Endometrium (tissue), 2 donors: Measurements from ENCODE around the gene HOXC9.

Experiments
- FAIRE-seq: peaks from 2 replicates; lab custom pipeline; 2012; peaks lifted over from hg19 to GRCh38; lab: Jason Lieb, UNC
- donor health status: control.
- donor health status: control.

Gene HOXC9

DNA sequence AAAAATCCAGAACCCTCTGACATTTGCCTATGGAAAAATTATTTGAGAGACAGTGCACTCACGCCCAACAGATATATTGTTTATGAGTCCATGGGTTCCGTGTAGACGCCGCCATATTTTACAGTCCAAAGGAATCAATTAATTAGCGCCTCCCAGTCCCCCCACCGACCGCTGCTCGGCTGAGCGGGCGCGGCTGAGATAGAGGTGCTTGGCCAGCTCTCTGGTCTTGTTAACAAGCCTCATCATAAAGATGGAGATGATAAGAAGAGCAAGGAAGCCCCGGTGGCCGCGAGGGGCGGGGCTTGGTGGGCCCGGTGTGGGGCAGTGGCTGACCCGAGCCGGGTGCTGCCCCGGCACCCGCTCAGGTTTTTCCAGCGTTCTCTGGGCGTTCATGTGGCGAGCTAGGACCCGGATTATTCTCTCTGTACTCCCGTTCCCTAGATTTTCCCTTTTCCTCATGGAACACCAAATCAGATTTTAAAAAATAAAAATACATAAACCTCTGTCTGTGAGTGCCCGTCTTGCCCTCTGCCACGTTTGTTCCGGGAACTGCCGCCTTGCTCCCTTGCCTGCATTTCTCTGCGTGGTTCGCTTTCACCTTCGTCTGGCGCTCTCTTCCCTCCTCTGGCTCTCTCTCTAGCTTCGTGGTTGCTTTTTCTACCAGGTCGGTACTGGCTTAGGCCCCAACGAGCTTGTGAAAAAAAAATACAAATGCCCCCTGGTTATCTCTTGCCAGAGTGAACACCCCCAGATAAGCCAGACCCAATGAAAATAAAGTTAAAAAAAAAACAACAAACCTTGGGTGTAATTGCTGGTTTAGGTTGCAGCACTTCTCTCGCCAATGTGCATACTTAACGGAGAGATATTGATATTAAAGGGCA, 36.3 kb upstream of the HOXC9 start:
- FAIRE-seq, result no peak

DNA sequence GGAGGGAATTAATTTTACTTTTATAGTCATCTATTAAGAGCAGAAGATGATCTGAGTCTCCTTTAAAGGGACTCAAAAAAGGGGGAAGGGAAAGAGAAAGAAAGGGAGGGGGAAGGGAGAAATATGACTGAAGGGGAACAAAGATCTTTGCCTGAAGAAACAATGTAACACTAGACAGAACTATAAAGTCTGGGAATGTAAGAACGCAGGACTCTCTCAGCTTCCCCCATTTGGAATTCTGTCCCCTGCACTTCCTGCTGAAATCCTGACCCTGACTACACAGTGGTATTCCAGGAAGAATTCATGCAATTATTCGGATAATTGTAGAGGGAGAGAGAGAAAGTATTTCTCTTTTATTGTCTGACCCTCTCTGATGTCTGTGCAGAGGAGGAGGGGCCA, 35.6 kb upstream of the HOXC9 start:
- no peak for FAIRE-seq

DNA sequence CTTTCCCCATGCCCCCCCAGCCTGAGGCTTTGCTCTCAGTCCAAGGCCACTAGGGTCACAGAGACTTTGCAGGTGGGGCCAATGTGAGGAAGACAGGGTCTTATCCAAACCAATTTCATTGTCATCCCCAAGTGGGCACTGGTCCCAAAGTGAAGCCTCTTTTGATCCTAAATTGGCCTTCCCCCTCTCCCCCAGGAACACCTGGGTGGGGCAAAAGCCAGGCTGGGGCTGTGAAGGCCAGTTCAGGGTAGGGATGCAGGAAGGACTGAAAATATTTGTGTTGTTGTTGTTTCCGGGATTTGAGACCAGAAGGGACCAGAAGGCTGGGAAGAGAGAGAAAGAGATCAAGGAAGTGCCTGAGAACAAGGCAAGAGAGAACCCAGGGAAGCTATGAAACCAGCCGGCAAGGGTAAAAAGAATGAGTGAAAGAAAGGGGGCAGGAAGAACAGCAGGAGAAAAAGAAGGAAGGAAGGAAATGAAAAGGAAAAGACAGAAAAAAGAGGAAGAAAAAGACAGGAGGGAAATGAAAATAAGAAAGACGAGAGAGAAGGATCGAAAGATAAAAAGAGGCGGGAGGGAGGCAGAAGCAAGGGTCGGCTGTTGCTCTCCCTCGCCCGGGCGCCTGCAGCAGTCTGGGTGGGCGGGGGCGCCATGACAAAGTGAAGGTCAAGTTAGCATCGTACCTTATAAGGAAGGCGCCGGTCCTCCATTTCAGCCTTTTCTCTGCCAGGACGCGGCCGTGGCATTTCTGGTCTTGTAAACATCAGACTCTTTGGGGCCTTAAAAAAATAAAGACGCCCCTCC, 34.5 kb upstream of the HOXC9 start:
- FAIRE-seq, result no peak

DNA sequence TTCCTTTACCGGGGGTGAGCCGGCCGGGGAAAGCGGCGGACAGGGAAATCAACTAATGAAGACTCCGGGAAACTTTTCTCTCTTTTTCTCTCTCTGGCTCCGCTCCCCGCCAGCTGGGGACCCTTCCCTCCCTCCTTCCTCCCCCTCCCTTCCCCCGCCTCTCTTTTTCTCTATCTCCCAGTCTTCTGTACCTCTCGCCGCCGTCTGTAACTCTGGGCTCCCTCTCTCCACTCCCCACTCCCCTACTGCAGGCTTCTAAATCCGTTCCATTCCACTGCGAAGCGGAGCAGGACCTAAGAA, 33.9 kb upstream of the HOXC9 start:
- no peak for FAIRE-seq

DNA sequence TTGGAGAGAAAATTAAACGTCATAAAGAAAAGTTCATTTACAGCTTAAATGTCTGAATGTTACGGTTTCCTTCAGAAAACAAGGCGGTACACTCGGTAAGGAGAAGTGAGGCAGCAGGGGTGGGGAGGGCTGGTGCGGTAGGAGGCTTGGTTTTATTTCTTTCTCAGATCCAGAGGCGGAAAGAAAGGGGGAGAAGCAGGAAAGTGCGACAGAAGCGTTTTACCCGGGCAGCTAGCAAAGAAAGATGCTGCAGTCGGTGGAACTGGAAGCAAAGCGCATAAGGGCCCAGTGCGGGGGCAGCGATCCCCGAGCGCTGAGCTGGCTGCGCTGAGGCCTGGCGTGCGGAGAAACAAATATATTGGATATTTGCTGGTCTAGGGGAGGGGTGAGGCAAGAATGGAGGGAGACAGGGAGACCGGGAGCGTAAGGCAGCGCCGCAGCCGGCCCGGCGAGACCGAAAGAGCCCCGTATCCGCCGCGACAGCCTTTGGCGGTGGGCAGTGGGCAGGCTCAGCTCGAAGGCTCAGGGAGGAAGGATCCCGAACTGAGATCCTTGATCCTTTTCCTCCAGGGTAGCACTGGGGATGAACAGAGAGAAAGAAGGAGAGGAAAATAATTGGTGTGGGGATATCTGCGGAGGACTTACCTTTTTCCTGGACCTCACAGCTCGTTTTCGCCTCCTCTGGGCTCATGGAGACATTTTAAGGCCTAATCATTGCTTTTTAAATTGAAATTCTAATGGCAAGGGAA, 33.4 kb upstream of the HOXC9 start:
- no peak for FAIRE-seq

DNA sequence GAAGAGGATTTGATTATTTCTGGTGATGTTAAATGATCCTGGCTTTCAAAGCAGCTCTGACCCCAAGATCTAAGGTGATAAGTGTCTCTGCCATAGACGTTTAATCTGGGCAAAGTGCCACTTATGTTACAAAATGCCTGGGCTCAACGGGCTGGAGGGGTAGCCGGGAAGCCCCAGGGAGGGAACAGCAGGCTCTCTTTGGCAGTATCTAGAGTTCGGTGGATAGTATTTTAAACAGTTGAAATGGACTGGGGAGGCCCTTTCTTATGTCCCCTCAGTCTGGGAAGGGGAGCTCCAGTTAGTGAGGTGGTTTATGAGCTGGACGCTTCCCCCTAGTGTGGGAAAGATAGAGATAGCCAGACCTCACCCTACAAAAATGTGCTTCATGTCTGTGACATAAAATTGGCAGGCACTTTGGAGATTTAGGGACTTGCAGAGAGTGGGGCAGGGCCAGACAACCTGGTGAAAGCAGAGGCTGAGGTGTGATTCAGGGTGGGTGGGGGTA, 32.5 kb upstream of the HOXC9 start:
- FAIRE-seq, result no peak

DNA sequence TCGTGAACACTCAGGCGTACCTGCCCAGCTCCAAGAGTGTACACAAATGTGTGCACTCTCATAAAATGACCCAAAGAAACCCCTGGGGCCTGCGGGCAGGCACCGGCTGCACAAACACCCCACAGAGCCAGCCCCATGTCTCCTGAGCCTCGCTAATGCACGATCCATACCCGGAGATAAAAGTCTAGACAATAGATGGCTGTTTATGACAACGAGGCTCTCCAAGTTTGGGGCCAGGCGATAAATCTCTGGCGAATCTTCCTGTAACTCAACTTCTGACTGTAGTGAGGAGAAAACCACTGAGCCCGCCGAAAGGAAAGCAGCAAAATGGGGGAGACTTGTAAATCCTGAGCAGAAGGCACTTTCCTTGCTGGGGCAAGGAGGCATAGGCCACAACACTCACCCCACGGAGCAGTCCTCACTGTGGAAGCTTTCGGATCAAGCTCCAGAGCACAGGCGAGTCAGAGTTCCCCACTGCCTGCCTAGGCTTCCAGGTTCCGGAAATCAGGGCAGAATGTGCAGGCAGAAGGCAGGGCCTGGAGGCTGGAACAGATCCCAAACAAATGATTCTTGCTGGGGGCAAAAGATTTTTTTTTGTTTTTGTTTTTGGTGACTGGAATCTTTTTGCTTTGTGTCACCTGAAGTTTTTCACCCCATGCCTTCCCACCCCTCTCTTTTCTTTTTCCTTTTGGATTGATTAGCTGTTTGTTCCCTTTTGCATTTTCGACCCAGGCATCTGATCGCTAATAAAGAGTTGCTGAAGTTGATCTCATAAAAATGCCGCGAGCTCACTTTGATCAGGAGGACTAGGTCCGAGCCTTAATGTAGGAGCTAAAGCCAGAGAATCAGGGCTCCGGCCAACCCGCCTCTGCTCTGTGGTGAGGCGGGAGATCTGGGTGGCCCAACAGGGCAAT, 31.5 kb upstream of the HOXC9 start:
- no peak for FAIRE-seq

DNA sequence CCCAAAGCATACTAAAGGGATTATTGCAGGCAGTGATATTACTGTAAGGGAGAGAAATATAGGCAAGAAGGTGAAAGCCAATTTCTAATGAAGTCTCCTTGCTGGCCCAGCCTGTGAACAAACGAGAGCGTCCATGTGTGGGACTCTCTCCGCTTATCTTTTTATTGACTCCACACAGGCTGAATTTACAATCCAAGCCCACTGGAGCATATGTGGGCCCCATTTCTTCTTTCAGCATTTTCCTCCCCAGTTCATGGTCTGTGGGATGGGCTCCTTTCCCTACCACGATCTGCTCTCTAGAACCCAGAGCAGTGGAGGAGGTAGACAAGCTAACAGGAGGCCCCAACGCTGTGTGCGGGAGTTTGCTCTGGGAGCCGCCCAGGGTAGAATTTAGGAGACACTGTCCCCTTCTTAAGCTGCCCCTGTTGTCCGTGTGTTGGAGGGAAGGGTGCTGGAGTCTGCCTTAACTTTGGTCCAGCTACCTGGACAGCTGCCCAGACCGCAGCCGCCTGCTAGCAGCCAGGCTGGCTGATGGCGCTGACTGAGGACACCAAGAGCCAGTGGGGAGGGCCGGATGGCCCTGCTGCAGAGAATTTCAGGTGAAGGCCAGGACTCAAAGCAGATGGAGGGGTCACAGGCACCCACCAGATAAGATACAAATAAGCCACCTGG, 30.2 kb upstream of the HOXC9 start:
- no peak for FAIRE-seq

DNA sequence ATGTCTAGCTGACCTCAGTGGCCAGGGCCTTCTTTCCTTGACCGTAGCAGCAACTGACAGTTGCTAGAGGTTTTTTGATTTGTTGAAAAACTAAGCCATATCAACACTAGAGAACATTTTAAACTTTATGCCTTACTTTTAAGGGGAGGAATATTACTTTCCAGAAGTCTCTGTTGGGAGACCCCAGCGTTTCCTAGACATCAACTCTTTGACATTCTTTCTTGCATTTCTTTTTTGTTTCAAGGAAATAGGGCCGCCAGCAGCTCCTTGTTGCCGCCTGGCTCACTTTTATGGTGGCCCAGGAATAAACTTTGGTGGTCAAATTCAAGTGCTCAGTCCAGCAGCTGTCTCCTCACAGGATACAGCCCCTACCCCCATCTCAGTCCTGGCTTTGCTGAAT, 29.5 kb upstream of the HOXC9 start:
- no peak for FAIRE-seq

DNA sequence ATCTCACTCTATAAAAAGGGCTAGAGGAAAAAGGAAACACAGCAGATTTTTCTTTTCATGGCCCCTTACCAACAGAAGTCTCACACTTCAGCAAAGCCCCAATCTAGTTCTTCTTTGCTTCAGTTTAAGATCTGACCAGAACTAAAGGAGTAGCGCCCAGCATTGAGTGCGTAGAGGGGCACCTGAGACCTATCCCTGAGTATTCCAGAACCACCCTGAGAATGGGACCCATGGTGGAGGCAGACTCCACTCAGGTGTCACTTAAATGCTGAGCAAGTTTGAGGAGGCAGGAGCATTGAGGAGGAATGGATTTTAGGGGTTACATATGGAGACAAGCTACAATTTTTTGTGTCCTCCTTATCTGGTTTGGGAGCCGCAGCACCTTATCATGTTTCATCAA, 28.8 kb upstream of the HOXC9 start:
- FAIRE-seq, result no peak

DNA sequence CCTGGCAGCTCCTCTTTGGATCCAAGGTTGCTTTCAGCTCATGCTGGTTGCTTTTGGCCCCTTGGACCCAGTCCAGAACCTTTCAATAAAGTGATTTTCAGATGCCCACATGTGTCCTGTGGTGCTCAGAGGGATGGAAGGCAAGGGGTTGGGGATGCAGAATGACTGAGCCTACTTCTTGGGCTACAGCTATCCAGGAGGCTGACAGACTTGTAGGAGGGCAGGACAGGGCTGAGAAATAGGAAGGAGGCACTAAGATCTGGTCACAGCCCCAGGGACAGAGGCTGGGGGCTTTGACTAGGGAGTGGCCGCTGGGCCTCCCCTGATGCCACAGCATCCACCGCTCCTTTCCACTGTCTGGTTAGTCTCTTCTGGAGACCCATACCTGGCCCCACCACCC, 28.3 kb upstream of the HOXC9 start:
- no peak for FAIRE-seq

DNA sequence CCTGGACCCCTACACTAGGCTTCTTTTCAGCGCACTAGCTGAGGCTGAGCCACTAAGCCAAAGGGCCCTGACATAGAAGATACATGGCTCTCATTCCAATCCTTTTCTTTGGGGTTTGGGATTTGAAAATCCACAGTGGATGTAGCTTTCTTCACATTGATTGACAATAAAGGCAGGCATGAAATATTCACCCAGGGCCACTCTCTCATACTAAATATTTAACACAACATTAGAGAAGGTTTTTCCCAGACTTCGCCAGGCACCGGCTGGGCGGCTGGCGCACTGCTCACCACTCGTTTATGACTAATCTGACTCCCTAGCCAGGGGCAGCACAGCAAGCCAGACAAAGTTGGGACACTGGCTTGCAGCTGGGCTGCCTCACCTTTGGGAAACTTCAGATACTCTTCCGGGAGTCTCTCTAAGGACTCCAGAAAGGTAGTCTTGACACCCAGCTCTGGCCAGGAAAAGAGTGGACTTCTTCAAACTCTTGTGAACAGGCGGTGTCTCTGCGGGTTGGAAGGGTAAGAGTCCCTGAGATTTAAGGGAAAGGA, 27.7 kb upstream of the HOXC9 start:
- FAIRE-seq, result no peak

DNA sequence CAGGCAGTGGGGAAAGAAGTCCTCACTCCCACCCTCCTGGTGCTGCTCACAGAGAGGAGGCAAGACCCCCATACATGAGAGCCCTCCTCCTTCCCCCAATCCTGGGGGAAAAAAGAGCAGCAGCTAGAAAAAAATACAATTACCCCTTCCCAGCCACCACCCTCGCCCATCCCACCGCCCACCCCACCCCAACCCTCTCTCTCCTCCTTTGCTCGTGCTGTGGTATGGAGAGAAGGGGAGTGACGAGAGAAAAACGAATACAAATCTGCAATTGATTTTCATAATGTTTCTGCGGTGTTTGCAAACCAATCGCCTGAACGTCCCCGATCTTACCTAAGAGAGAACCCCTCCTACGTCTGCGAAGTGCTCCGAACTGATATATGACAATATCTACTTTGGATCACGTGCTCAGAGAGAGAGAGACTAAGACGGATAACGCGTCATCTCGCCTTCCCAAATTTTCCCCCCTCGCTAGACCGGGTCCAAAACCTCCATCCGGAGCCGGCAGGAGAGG, 27.2 kb upstream of the HOXC9 start, which contains the start of gene HOXC11:
Gene HOXC11, plus strand, starts transcription at position 405 of the 514 bp plus-strand sequence. CDS start 116 bp downstream, outside the sequence.
- no peak for FAIRE-seq

DNA sequence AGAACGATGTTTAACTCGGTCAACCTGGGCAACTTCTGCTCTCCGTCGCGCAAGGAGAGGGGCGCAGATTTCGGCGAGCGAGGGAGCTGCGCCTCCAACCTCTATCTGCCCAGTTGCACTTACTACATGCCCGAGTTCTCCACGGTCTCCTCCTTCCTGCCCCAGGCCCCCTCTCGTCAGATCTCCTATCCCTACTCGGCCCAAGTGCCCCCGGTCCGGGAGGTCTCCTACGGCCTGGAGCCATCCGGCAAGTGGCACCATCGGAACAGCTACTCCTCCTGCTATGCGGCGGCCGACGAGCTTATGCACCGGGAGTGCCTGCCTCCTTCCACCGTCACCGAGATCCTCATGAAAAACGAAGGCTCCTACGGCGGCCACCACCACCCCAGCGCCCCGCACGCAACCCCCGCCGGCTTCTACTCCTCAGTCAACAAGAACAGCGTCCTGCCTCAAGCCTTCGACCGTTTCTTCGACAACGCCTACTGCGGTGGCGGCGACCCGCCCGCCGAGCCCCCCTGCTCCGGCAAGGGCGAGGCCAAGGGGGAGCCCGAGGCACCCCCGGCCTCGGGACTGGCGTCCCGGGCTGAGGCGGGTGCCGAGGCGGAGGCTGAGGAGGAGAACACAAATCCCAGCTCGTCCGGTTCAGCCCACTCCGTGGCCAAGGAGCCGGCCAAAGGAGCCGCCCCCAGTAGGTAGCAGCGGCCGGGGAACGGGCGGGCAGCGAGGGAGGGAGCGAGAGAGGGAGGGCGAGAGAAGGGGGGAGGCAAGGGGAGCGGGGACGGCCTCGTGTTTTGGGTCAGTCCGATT, 26.5 kb upstream of the HOXC9 start:
- no peak for FAIRE-seq

DNA sequence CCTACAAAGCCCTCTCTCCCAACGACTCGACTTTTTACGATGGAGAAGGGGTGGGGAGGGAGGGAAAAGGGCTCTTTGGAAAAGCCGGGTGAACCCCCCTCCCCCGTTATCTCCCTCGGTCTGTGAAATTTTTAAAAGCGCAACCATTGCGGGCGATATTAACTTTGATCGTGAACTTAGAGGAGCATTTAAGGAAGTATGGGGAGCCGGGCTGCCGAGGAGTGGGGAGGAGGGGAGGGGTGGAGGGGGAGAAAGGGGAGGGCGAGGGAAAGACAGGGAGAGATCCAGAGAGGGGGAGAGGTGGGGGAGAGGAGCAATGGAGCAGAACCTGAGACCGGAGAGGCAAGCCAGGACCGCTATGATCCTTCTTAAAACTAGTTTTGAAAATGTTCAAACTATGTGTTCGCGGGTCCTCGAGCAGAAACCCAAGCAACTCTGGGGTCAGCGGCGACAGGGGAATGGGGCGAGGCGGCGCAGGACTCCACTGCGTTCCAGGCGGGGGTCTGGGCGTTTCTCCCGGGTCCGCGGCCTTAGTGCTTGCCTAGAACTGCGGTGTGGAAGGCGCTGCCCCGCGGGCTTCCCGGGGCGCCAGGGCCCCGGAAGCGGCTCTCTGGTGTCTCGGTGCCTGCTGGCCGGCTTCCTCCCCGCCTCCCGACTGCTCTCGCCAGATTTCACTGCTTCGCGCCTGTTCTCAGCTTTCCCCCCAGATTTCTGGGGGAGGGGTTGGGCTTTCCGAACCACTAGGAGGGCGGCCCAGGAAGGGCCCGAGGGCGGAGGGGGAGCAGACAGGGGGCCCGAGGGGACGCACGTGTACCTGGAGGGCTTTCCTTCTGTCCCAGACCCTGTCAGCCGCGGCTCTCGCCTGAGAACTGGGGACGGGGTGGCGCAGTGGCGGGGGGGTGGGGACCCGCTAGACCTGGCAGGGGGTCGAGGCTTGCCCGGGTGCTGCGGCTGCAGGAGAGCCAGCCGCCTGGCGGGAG, 25.6 kb upstream of the HOXC9 start, which contains the start of gene HOTAIR:
Gene HOTAIR, minus strand, starts transcription at position 871 of the 980 bp plus-strand sequence.
- FAIRE-seq, result no peak

DNA sequence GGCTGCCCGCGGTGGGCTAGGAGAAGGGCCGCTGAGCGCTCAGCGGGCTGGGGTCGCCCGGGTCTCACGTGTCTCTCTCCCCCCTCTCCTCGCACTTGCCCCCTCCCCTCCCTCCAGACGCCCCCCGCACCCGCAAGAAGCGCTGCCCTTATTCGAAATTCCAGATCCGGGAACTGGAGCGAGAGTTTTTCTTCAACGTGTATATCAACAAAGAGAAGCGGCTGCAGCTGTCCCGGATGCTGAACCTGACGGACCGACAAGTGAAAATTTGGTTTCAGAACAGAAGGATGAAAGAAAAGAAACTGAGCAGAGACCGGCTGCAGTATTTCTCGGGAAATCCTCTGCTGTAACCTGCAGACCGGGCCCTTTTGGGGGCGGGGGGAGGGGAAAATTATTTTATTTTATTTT, 24.9 kb upstream of the HOXC9 start:
- FAIRE-seq, result no peak

DNA sequence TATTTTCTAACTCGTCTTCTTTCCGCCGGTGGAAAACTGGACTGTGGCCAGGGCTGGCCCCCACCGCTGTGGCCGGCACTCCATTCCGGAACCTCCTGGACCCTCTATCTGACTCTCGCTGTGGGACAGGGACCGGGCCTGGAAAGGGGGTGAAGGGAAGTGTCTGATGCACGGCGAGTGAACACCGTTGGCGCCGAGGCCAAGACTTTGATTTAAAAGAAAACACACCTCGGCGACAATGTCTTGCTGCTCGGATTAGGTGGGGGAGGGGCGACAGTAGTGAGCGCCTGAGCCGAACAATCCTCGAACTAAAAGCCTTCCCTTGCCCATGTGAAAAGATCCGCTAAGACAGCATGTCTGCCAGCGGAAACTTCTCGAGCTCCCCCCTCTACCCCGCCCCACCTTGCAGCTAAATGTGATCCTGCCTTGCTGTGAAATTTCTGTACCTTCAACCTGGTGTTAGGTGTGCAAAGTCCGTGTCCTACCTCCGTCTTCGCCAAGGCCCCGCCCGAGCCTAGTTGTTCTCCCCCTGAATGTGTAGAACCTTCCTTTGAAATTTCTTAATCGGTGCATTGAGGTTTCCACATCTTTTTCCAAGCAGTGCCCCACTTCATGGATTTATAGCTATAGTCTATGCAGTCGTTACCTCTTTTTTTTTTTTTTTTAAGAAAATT, 24.3 kb upstream of the HOXC9 start:
- FAIRE-seq, result no peak
